ENCODE results near the gene KCNIP4.

GRCh38 chr4:21678711-21679110 lies 269.9 kb downstream of the KCNIP4 start:
- TF ChIP-seq CTCF (IDR thresholded peaks at IDR 0.05): no peak
- TF ChIP-seq POLR2A (IDR thresholded peaks at IDR 0.05): no peak
- TF ChIP-seq POLR2AphosphoS5 (IDR thresholded peaks at IDR 0.05): no peak
